A673 (cell line): ENCODE measurements around the gene MORC1. TPM values are rescaled to one million over a fixed set of nuclear protein-coding genes. Genes with fewer than 3 reads are reported as not detected.
"Not testable (repeated sequence)": the region's sequence is repeated elsewhere in the genome, so short reads cannot be mapped to it uniquely, and the experiment has no call there.

ENCODE experiments used
- BruUV-seq: library from RNA; stranded (reverse); fragments of 400-500 nt; replicated peaks from 2 replicates; lab custom pipeline; 2021; lab: Mats Ljungman, UMichigan
- CTCF ChIA-PET: fragments of 300-600 bp; sonication (Branson Sonifier 250); formaldehyde crosslinking; loops from one replicate; lab custom pipeline; 2022; ENCODE audit warnings: antibody characterized with exemption; lab: Charles Lee
- POLR2A ChIA-PET: fragments of 300-600 bp; sonication (Branson Sonifier 250); formaldehyde crosslinking; loops from one replicate; lab custom pipeline; 2022; ENCODE audit warnings: antibody characterized with exemption; ENCODE audit not compliant: low non-redundant PET; lab: Charles Lee
- DNase-seq: peaks from one replicate; pipeline ENCODE4 v3.0.0-alpha.2; 2015; ENCODE audit warnings: low spot score
- H3K27ac ChIP-seq: fragments of 200-600 bp; sonication (generic); 2 replicates; pipeline ENCODE4 v1.5.1; 2016; ENCODE audit warnings: mixed run types, low read depth, mild to moderate bottlenecking, mixed read lengths, antibody characterized with exemption, low read length; ENCODE audit not compliant: poor library complexity, severe bottlenecking
- H3K27me3 ChIP-seq: fragments of 200-600 bp; sonication (generic); replicated peaks from 2 replicates; pipeline ENCODE4 v1.6.1; 2017; ENCODE audit warnings: mixed run types, low read depth, mild to moderate bottlenecking, mixed read lengths, antibody characterized with exemption, low read length; ENCODE audit not compliant: insufficient read depth, poor library complexity
- H3K36me3 ChIP-seq: fragments of 200-600 bp; sonication (generic); 2 replicates; pipeline ENCODE4 v1.6.1; 2016; ENCODE audit warnings: mixed run types, mild to moderate bottlenecking, mixed read lengths, antibody characterized with exemption, low read length; ENCODE audit not compliant: insufficient read depth, poor library complexity, severe bottlenecking
- H3K4me1 ChIP-seq: fragments of 200-600 bp; sonication (generic); 2 replicates; pipeline ENCODE4 v1.6.1; 2017; ENCODE audit warnings: mixed run types, mild to moderate bottlenecking, mixed read lengths, antibody characterized with exemption, low read length; ENCODE audit not compliant: insufficient read depth, poor library complexity, severe bottlenecking
- H3K4me3 ChIP-seq: fragments of 200-600 bp; sonication (generic); 2 replicates; pipeline ENCODE4 v1.5.1; 2016; ENCODE audit warnings: low read depth, mixed run types, mild to moderate bottlenecking, mixed read lengths, low read length; ENCODE audit not compliant: poor library complexity, severe bottlenecking
- H3K9me3 ChIP-seq: fragments of 200-600 bp; sonication (generic); 2 replicates; pipeline ENCODE4 v1.6.1; 2016; ENCODE audit warnings: mixed run types, low read depth, mild to moderate bottlenecking, mixed read lengths, antibody characterized with exemption, low read length; ENCODE audit not compliant: poor library complexity, severe bottlenecking
- EZH2 ChIP-seq: fragments of 200-600 bp; sonication (generic); IDR thresholded peaks from 2 replicates; pipeline ENCODE4 v1.6.1; 2017; ENCODE audit warnings: borderline replicate concordance, low read depth, mild to moderate bottlenecking, mixed read lengths, antibody characterized with exemption, low read length; ENCODE audit not compliant: poor library complexity, severe bottlenecking
- intact Hi-C: fragments of 100-400 bp; cut with micrococcal nuclease; formaldehyde crosslinking; loops from one replicate; pipeline ENCODE4 v1.10.0; 2022; ENCODE audit not compliant: unreplicated experiment
- total RNA-seq: library from RNA; stranded (reverse); gene quantifications from 2 replicates; pipeline ENCODE4 v1.2.3, GENCODE V29; 2021
- TF ChIP-seq, protein P1 (sequence below): fragments of 300-800, 200-600 bp; sonication (generic); conservative IDR thresholded peaks from 2 replicates; pipeline ENCODE4 v1.5.1; 2017; ENCODE audit warnings: low read depth, mild to moderate bottlenecking, antibody characterized with exemption, low read length, moderate library complexity, mixed read lengths

Gene MORC1
- total RNA-seq, 1 experiment from 2014 or later = 0.88 TPM

GRCh38 chr3:109137761-109138160 is 19.8 kb upstream of the MORC1 start:
- BruUV-seq = no TSS peak
- H3K27me3 ChIP-seq = no peaks in the 10 kb centered on the region
- H3K9me3 ChIP-seq = no peaks in the 10 kb centered on the region
- ChIA-PET POLR2A (no interaction called here), CTCF (no interaction called here)
- no peaks in the 10 kb centered on the region for H3K36me3 ChIP-seq
- no peak for TF ChIP-seq EZH2
- TF ChIP-seq, protein P1, sequence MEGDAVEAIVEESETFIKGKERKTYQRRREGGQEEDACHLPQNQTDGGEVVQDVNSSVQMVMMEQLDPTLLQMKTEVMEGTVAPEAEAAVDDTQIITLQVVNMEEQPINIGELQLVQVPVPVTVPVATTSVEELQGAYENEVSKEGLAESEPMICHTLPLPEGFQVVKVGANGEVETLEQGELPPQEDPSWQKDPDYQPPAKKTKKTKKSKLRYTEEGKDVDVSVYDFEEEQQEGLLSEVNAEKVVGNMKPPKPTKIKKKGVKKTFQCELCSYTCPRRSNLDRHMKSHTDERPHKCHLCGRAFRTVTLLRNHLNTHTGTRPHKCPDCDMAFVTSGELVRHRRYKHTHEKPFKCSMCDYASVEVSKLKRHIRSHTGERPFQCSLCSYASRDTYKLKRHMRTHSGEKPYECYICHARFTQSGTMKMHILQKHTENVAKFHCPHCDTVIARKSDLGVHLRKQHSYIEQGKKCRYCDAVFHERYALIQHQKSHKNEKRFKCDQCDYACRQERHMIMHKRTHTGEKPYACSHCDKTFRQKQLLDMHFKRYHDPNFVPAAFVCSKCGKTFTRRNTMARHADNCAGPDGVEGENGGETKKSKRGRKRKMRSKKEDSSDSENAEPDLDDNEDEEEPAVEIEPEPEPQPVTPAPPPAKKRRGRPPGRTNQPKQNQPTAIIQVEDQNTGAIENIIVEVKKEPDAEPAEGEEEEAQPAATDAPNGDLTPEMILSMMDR = no peak
- H3K4me3 ChIP-seq = no peak overlapping the region
- no peaks in the 10 kb centered on the region for H3K4me1 ChIP-seq
- DNase-seq = no peak
- H3K27ac ChIP-seq = no peak overlapping the region
- intact Hi-C loops = no loop called here

DNA sequence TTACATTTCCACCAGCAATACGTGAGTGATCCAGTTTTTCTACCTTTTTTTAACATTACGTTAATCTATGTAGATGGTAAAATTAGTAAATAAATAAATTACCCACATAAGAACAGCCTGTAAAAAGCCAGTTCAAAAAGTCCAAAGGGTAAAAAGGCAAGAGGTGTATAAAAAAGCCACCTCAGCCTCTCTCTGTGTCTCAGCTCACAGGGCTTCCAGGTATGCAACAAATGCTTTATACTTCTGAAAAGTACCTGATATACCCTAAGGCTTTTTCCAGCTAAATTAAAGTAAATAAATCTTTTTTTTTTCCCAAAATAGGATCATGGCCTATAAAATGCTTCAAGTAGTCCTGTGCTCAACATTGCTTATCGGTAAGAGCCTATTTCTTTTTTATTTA is 18.6 kb upstream of the MORC1 start, which contains the start of gene C3orf85:
Gene C3orf85, plus strand, starts transcription at position 197 of the 400 bp plus-strand sequence. Its CDS starts 129 bp downstream, at position 326.
- Histone ChIP-seq H3K4me3 (no peak within 1 kb of the TSS), H3K9me3 (no peaks in the 10 kb centered on the region), H3K36me3 (no peaks in the 10 kb centered on the region), H3K27me3 (no peaks in the 10 kb centered on the region), H3K27ac (no peak within 1 kb of the TSS), H3K4me1 (no peaks in the 10 kb centered on the region)
- CTCF ChIA-PET = no interaction called here
- no peak for DNase-seq
- POLR2A ChIA-PET = no interaction called here
- intact Hi-C loops = no loop called here
- BruUV-seq = no TSS peak
- TF ChIP-seq, protein P1 = no peak
- TF ChIP-seq EZH2 = no peak

- CTCF ChIA-PET, H3K4me3 ChIP-seq, intact Hi-C loops, H3K27ac ChIP-seq, H3K27me3 ChIP-seq, POLR2A ChIA-PET, H3K36me3 ChIP-seq, H3K4me1 ChIP-seq, H3K9me3 ChIP-seq, DNase-seq, BruUV-seq: not testable (repeated sequence)
Observed at GRCh38 chr3:109133474-109133816, 15.5 kb upstream of the MORC1 start.

DNA sequence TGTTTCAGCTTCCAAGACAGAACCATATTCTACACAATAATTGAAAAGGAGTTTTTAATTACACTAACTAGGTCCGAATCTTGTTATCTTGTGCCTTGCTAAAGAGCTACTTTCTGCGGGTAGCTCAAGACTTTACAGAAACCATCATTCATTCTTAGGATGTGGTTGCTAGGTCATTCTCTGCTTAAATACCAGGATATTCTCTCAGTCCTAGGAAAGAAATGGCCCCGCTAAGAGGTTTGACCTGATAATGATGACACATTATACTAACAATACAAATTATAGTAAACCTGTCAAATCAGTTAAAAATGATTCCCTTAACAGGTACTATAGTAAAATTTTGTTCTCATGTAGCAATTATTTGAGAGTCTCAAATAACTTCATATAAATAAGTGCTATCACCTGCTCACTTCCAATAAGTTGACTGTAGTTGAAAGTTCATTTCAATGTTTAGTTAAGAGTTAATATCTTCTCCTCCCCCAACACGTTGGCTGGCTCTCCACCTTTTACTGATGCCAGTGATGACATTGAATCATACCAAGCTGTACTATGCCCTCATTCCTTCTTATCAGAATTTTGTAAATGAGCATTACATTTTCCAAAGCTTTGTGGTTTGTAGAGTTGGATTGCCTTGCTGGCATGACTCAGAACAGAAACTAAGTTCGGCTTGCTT is 15.0 kb upstream of the MORC1 start:
- ChIA-PET POLR2A (no interaction called here), CTCF (no interaction called here)
- Histone ChIP-seq H3K4me1 (no peaks in the 10 kb centered on the region), H3K4me3 (no peak overlapping the region), H3K9me3 (no peaks in the 10 kb centered on the region), H3K36me3 (no peaks in the 10 kb centered on the region), H3K27me3 (no peaks in the 10 kb centered on the region), H3K27ac (no peak overlapping the region)
- no peak for DNase-seq
- BruUV-seq = no TSS peak
- intact Hi-C loops = no loop called here
- no peak for TF ChIP-seq EZH2
- TF ChIP-seq, protein P1 = no peak
